Stimulated activated CD4-positive, alpha-beta T cell treated with anti-CD3 and anti-CD28 coated beads, Interleukin-2, amount 100 ng/mL, for 4 hours (primary cell): ENCODE results near the gene NEDD4L.
"Not testable (repeated sequence)": the region's sequence is repeated elsewhere in the genome, so short reads cannot be mapped to it uniquely, and the experiment has no call there.

ENCODE experiments used
- DNase-seq: peaks from one replicate; pipeline ENCODE4 v3.0.0-alpha.2; 2020; ENCODE audit warnings: low read depth

The NEDD4L gene

GRCh38 chr18:58156516-58156915, 112.5 kb downstream of the NEDD4L start:
- no peak for DNase-seq

GRCh38 chr18:58157237-58157636, 113.2 kb downstream of the NEDD4L start:
- DNase-seq = no peak

DNA sequence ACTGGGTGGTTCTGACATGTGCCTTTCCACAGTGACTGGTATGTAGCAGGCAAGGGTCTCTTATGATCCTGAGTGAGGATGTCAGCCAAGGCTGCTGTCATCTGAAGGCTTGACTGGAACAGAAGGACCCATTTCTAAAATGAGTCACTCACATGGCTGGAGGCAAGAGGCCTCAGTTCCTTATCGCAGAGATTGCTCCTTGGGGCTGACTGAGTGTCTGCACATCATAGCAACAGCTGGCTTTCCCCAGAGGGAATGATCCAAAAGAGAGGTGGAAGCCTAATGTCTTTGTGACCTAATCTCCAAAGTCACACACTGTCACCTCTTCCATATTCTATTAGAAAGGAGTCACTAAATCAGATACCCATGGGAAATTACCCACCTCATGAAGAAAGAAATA, 114.0 kb downstream of the NEDD4L start:
- DNase-seq = no peak

DNA sequence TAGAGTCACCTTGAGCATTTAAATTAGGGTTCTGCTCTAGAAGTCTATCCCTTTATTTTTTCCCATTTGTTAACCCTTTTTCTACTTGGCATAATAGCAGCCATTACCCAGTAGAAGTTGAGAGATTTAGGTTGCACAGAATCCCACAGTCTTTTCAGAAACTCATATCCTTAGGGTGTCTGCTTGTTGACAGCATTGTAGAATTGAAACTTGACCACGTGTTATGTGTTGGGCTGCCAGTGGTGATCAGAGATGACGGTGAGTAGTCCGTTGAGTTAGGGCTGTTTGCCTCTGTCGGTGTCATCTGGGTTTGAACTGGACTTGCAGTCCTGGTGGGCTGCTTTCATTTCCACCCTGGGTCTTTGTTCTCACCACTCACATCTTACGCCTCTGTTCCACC, 114.4 kb downstream of the NEDD4L start:
- DNase-seq = no peak

- DNase-seq = no peak
Measured at GRCh38 chr18:58161659-58162058, 117.6 kb downstream of the NEDD4L start.

GRCh38 chr18:58162127-58162526, 118.1 kb downstream of the NEDD4L start:
- DNase-seq = no peak

DNA sequence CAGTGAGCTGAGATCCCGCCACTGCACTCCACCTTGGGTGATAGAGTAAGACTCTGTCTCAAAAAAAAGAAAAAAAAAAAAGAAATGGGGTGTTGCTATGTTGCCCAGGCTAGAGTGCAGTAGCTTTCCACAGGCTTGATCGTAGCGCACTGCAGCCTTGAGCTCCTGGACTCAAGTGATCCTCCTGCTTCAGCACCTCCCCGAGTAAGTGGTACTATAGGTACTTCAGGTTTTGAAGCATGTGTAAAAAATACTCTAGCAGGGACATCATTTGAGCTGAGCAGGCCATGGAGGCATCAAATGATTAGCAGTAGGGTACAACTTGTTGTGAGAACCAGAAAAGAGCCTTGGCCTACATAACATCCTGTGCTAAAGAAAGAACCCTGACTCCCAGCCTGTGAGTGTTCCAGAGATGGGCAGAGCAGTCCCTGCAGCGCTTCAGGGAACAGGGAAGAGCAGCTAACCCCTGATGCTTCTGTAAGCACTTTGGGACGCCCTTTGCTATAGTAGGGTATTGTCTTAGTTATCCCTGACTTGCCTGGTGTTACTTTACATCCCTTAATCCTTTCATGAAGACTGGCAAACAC, 119.1 kb downstream of the NEDD4L start:
- no peak for DNase-seq

- no peak for DNase-seq
Measured at GRCh38 chr18:58166278-58166844, 122.3 kb downstream of the NEDD4L start.

DNA sequence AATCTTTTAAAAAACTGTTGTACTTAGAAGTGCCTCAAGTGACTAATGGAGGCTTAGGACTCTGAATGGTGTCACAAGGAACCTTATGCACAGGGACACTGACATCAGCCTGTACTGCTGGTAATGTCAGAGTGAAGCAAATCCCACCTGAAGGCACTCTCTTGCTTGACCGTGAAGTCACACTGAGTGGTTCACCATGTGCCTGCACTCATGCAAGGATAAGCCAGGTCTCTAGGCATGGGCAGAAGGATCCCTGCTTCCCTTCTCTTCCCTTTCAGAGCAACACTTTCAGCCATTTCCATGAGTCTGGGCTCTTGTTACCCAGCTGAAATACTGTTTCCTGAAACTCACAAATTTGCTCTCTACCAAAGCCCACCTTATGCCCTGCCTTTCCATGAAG, 123.0 kb downstream of the NEDD4L start:
- no peak for DNase-seq

GRCh38 chr18:58168221-58168620, 124.2 kb downstream of the NEDD4L start:
- no peak for DNase-seq

GRCh38 chr18:58168993-58169392, 125.0 kb downstream of the NEDD4L start:
- no peak for DNase-seq

- no peak for DNase-seq
Measured at GRCh38 chr18:58169472-58169871, 125.4 kb downstream of the NEDD4L start.

DNA sequence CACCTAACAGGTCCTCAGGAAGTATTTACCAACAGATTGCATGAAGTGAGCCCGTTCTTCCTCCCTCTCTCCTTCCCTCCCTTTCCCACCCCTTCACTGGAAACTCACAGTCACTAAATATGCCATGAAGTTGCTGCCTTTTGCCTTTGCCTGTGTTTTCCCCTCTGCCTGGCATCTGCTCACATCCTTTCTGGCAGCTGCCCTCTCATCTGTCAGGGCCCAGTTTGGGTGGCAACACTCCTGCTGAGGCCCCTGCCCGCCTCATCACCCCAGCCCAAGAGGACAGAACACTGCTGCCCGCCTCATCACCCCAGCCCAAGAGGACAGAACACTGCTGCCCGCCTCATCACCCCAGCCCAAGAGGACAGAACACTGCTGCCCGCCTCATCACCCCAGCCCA, 126.0 kb downstream of the NEDD4L start:
- not testable (repeated sequence) for DNase-seq

GRCh38 chr18:58172031-58172430, 128.0 kb downstream of the NEDD4L start:
- no peak for DNase-seq

- DNase-seq = no peak
Measured at GRCh38 chr18:58174285-58174684, 130.3 kb downstream of the NEDD4L start.

GRCh38 chr18:58175122-58175785, 131.2 kb downstream of the NEDD4L start:
- DNase-seq = no peak

- no peak for DNase-seq
Measured at GRCh38 chr18:58175786-58176176, 131.8 kb downstream of the NEDD4L start.

DNA sequence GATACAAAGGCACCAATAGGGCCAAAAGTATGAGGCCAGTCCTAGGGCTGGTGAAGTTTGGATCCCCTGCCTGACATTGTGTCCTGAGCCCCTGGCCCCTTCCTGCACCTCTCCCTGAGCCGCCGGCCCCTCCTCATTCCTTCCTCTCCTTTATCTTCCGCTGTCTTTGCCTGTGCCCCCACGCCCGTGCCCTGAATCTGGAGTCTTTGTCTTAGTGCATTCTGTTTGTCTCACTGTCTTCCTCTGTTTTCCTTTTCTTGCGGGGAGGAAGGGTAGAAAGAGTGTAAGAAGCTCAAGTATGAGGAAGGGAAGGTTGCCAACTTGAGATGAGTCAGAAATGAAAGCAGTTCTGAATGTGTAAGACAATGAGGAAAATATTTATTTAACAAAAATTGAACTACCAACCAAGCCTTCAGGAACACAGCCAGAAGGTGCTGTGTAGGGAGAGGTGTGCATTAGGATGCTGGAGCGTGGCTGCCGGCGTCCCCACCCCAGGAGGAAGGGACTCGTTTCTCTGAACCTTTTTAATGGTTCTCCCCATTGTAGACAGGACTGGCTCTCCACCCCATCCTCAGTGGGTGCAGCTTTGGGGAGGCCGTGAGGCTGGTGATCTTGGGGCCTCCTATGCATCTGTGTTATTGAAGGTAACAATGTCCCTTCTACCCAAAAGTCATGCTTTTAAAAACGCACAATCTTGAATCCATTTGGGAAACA, 133.1 kb downstream of the NEDD4L start:
- DNase-seq = no peak

GRCh38 chr18:58177896-58178470, 134.0 kb downstream of the NEDD4L start:
- no peak for DNase-seq

DNA sequence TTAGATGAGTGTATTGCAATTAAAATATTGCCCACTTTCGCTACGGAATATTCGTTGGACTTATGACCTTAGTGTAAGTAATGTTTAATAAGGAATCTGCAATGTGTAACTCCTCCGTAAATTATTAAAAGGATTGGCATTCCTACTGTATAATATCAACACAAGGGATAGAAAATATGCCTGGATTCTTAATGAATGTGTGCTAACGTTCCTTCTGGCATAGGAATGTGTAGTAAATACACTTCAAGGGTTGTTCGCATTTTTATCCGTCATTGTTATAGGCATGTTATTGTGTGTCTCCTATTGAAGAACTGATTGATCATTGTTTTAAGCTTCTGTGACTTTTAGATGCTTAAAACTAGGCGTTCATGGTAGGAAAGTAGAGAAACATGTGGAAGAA, 134.5 kb downstream of the NEDD4L start:
- no peak for DNase-seq

- DNase-seq = no peak
Measured at GRCh38 chr18:58180172-58180571, 136.1 kb downstream of the NEDD4L start.

DNA sequence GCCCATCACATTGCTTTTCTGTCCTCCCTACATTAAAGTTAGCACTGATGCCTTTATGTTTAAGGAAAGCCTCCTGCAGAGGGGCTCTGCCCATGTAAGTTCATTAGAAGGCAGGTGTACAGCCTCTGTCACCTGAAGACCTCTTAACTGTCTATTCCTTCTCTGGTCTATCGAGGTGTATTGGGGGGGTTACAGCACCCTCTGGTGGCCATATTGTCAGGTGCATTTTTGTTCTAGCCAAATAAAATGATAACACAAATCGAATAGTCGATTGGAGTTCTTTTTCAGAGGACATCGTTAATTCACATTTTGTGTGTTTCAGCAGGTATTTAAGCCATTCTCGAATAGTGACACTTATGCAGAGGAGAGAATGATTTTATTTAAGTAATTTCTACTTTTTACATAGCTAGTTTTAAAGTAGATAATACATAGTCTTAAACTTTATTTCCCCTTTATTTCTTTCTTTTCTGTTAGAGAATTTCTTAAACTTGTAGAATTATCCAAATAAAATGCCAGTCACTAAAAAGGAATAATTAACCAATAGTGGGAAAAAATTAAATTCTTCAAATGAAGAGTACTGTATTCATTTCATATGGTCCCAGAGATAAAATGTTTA, 136.8 kb downstream of the NEDD4L start:
- DNase-seq = peak; percentile 50
